PC-3 (cell line): ENCODE data around the gene MAP4K2. TPM values are rescaled to one million over a fixed set of nuclear protein-coding genes. Genes with fewer than 3 reads are reported as not detected.
A peak's percentile ranks its signal among the peaks of the same experiment; 100 is the strongest.

Source experiments
- ATAC-seq: fragments of 200-7000 bp; cut with Tn5 transposase; 2 replicates; pipeline ENCODE4 v1.9.1; 2020; ENCODE audit warnings: mild to moderate bottlenecking, moderate library complexity
- BruUV-seq: library from RNA; stranded (reverse); fragments of 400-500 nt; replicated peaks from 2 replicates; lab custom pipeline; 2021; lab: Mats Ljungman, UMichigan
- CTCF ChIA-PET: fragments of 300-600 bp; sonication (Branson Sonifier 250); formaldehyde crosslinking; loops from one replicate; lab custom pipeline; 2022; ENCODE audit warnings: antibody characterized with exemption; lab: Charles Lee
- POLR2A ChIA-PET: fragments of 300-600 bp; sonication (Branson Sonifier 250); formaldehyde crosslinking; loops from one replicate; lab custom pipeline; 2022; ENCODE audit warnings: antibody characterized with exemption; ENCODE audit not compliant: unreplicated experiment; lab: Charles Lee
- DNase-seq: peaks from one replicate; pipeline ENCODE4 v3.0.0-alpha.2; 2015
- H2AFZ ChIP-seq: fragments of 300-600 bp; sonication (generic); 2 replicates; pipeline ENCODE4 v1.6.0; 2016; ENCODE audit warnings: antibody characterized with exemption, low read length
- H3F3A ChIP-seq: fragments of 300-600 bp; sonication (generic); one replicate; pipeline ENCODE4 v1.6.0; 2017; ENCODE audit warnings: antibody characterized with exemption, low read length, control low read depth, mild to moderate bottlenecking; ENCODE audit not compliant: unreplicated experiment
- H3K27ac ChIP-seq: fragments of 300-600 bp; sonication (generic); 2 replicates; pipeline ENCODE4 v1.5.1; 2016; ENCODE audit warnings: mild to moderate bottlenecking, low read length
- H3K27me3 ChIP-seq: fragments of 300-600 bp; sonication (generic); 2 replicates; pipeline ENCODE4 v1.6.1; 2016; ENCODE audit warnings: low read length, mixed read lengths
- H3K36me3 ChIP-seq: fragments of 300-600 bp; sonication (generic); 2 replicates; pipeline ENCODE4 v1.6.1; 2016; ENCODE audit warnings: low read depth, mixed run types, low read length, mixed read lengths
- H3K4me1 ChIP-seq: fragments of 300-600 bp; sonication (generic); 2 replicates; pipeline ENCODE4 v1.5.1; 2016; ENCODE audit warnings: low read length; ENCODE audit not compliant: insufficient read depth
- H3K4me2 ChIP-seq: fragments of 300-600 bp; sonication (generic); 2 replicates; pipeline ENCODE4 v1.6.0; 2016; ENCODE audit warnings: low read length
- H3K4me3 ChIP-seq: fragments of 300-600 bp; sonication (generic); 2 replicates; pipeline ENCODE4 v1.5.1; 2016; ENCODE audit warnings: mild to moderate bottlenecking, low read length, mixed read lengths
- H3K79me2 ChIP-seq: fragments of 300-600 bp; sonication (generic); 2 replicates; pipeline ENCODE4 v1.6.1; 2017; ENCODE audit warnings: low read length, mixed read lengths
- H3K9ac ChIP-seq: fragments of 300-600 bp; sonication (generic); 2 replicates; pipeline ENCODE4 v1.6.0; 2016; ENCODE audit warnings: mild to moderate bottlenecking, low read length
- H3K9me2 ChIP-seq: fragments of 300-600 bp; sonication (generic); replicated peaks from 2 replicates; pipeline ENCODE4 v1.6.1; 2016; ENCODE audit warnings: mixed run types, low read length, mixed read lengths
- H3K9me3 ChIP-seq: fragments of 300-600 bp; sonication (generic); 2 replicates; pipeline ENCODE4 v1.6.1; 2016; ENCODE audit warnings: low read length, mixed read lengths
- H4K20me1 ChIP-seq: fragments of 300-600 bp; sonication (generic); 2 replicates; pipeline ENCODE4 v1.6.1; 2016; ENCODE audit warnings: low read length, mixed read lengths
- CTCF ChIP-seq: fragments of 300-600 bp; sonication (generic); conservative IDR thresholded peaks from 2 replicates; pipeline ENCODE4 v1.5.1; 2017; ENCODE audit warnings: antibody characterized with exemption, low read depth, mild to moderate bottlenecking, low read length
- EZH2 ChIP-seq: fragments of 300-600 bp; sonication (generic); IDR thresholded peaks from one replicate; pipeline ENCODE4 v1.6.1; 2017; ENCODE audit warnings: antibody characterized with exemption, mild to moderate bottlenecking, low read length; ENCODE audit not compliant: unreplicated experiment
- EZH2phosphoT487 ChIP-seq: fragments of 300-600 bp; sonication (generic); IDR thresholded peaks from 2 replicates; pipeline ENCODE4 v1.6.1; 2018; ENCODE audit warnings: mild to moderate bottlenecking, antibody characterized with exemption, low read length, borderline replicate concordance
- intact Hi-C: fragments of 100-400 bp; cut with micrococcal nuclease; formaldehyde crosslinking; loops from 2 replicates; pipeline ENCODE4 v1.9.0; 2023
- total RNA-seq: library from RNA; depleted of rRNA; stranded (reverse); fragments of >200 nt; gene quantifications from 2 replicates; pipeline ENCODE4 v1.2.3, GENCODE V29; 2014

MAP4K2 gene
- total RNA-seq, 1 experiment from 2014 or later = 55.6 TPM

GRCh38 chr11:64742087-64742888, 60.7 kb downstream of the MAP4K2 start:
- Histone ChIP-seq H3K9me3 (no peaks in the 10 kb centered on the region), H3K9me2 (no peaks in the 10 kb centered on the region), H3K27ac (no peak overlapping the region), H2AFZ (peak overlapping the region; percentile 91), H3K4me2 (peak overlapping the region; percentile 90), H3K79me2 (no peaks in the 10 kb centered on the region), H3F3A (no peaks in the 10 kb centered on the region), H4K20me1 (no peaks in the 10 kb centered on the region), H3K9ac (no peak overlapping the region), H3K36me3 (no peaks in the 10 kb centered on the region), H3K4me3 (peak overlapping the region; percentile 70), H3K27me3 (peaks cover 36% of the 10 kb centered on the region), H3K4me1 (peaks cover 13% of the 10 kb centered on the region)
- peak; percentile 32 for DNase-seq
- ChIA-PET POLR2A (no interaction called here), CTCF (interaction anchor here (0.7 kb wide), 1 partner anchor 9 kb away, joined by 5 read pairs; no protein-coding TSS in a partner anchor)
- no TSS peak for BruUV-seq
- no peak for TF ChIP-seq EZH2
- no peak for TF ChIP-seq CTCF
- no peak for TF ChIP-seq EZH2phosphoT487
- intact Hi-C loops = no loop called here
- ATAC-seq = peak; percentile 37

GRCh38 chr11:64741375-64742086, 61.5 kb downstream of the MAP4K2 start:
- peaks cover 36% of the 10 kb centered on the region for H3K27me3 ChIP-seq
- no peak overlapping the region for H3K27ac ChIP-seq
- H3K9me2 ChIP-seq = no peaks in the 10 kb centered on the region
- H3K9ac ChIP-seq = no peak overlapping the region
- H3K4me2 ChIP-seq = no peak overlapping the region
- no peak overlapping the region for H2AFZ ChIP-seq
- H3K4me1 ChIP-seq = peaks cover 13% of the 10 kb centered on the region
- no peak for DNase-seq
- intact Hi-C loops = no loop called here
- POLR2A ChIA-PET = no interaction called here
- ATAC-seq = no peak
- H3K4me3 ChIP-seq = no peak overlapping the region
- CTCF ChIA-PET = interaction anchor here (0.8 kb wide), 1 partner anchor 43 kb away, joined by 4 read pairs; no protein-coding TSS in a partner anchor
- no peaks in the 10 kb centered on the region for H4K20me1 ChIP-seq
- no peaks in the 10 kb centered on the region for H3K79me2 ChIP-seq
- no peaks in the 10 kb centered on the region for H3K9me3 ChIP-seq
- H3F3A ChIP-seq = no peaks in the 10 kb centered on the region
- BruUV-seq = no TSS peak
- H3K36me3 ChIP-seq = no peaks in the 10 kb centered on the region
- TF ChIP-seq EZH2 (no peak), EZH2phosphoT487 (no peak), CTCF (no peak)
